Stimulated activated CD8-positive, alpha-beta memory T cell treated with anti-CD3 and anti-CD28 coated beads, Interleukin-2, amount 100 ng/mL, for 48 hours (primary cell): Measurements from ENCODE around the gene GNAQ.

Experiments used
- DNase-seq, 2 donors: peaks; one replicate each; pipeline ENCODE4 v3.0.0-alpha.2; 2020; ENCODE audit warnings: low read depth in 2 of 2

GNAQ gene

GRCh38 chr9:78003730-78004129 lies 27.9 kb downstream of the GNAQ start:
- no peak for DNase-seq

GRCh38 chr9:78001946-78002731 lies 29.5 kb downstream of the GNAQ start:
- DNase-seq, result no peak

GRCh38 chr9:78000221-78000620 lies 31.4 kb downstream of the GNAQ start:
- DNase-seq, result no peak

GRCh38 chr9:77999231-77999631 lies 32.4 kb downstream of the GNAQ start:
- no peak for DNase-seq

- DNase-seq, result no peak
These were observed 33.9 kb downstream of the GNAQ start for GRCh38 chr9:77997611-77998284.

GRCh38 chr9:77996696-77997095 lies 34.9 kb downstream of the GNAQ start:
- no peak for DNase-seq

- DNase-seq, result no peak
These were observed 40.4 kb downstream of the GNAQ start for GRCh38 chr9:77991191-77991590.

- DNase-seq, result no peak
These were observed 41.7 kb downstream of the GNAQ start for GRCh38 chr9:77989909-77990308.

GRCh38 chr9:77989458-77989857 lies 42.2 kb downstream of the GNAQ start:
- no peak for DNase-seq

- no peak for DNase-seq
These were observed 43.0 kb downstream of the GNAQ start for GRCh38 chr9:77988630-77989029.

- no peak for DNase-seq
These were observed 43.6 kb downstream of the GNAQ start for GRCh38 chr9:77987880-77988525.

GRCh38 chr9:77987081-77987656 lies 44.4 kb downstream of the GNAQ start:
- no peak for DNase-seq

- no peak for DNase-seq
These were observed 45.6 kb downstream of the GNAQ start for GRCh38 chr9:77985996-77986395.

GRCh38 chr9:77983320-77983662 lies 48.3 kb downstream of the GNAQ start:
- DNase-seq, result no peak

- no peak for DNase-seq
These were observed 48.9 kb downstream of the GNAQ start for GRCh38 chr9:77982581-77983319.

GRCh38 chr9:77981907-77982306 lies 49.7 kb downstream of the GNAQ start:
- DNase-seq, result no peak

GRCh38 chr9:77981332-77981731 lies 50.3 kb downstream of the GNAQ start:
- DNase-seq, result no peak

GRCh38 chr9:77980622-77981021 lies 51.0 kb downstream of the GNAQ start:
- DNase-seq, result no peak

- DNase-seq, result no peak
These were observed 53.4 kb downstream of the GNAQ start for GRCh38 chr9:77978086-77978781.

GRCh38 chr9:77977210-77977611 lies 54.4 kb downstream of the GNAQ start:
- peak in 1 of 2 donors; percentile 30 for DNase-seq

- DNase-seq, result no peak
These were observed 55.8 kb downstream of the GNAQ start for GRCh38 chr9:77975806-77976205.
